ENCODE data around the gene NUBP2.
"Not testable (repeated sequence)": the region's sequence is repeated elsewhere in the genome, so short reads cannot be mapped to it uniquely, and the experiment has no call there.

The NUBP2 gene

GRCh38 chr16:1790611-1791255 is 8.0 kb downstream of the NUBP2 start:
- no peak overlapping the region for H3K27ac ChIP-seq (ENCODE audit: low read depth, low read length)
- H3K4me1 ChIP-seq (ENCODE audit: insufficient read depth, low read length), result no peaks in the 10 kb centered on the region
- H3K4me3 ChIP-seq (ENCODE audit: low read depth in 1 of 2, low read length in 2 of 2), result no peak overlapping the region
- no peaks in the 10 kb centered on the region for H3K9me3 ChIP-seq (ENCODE audit: low read length)
- no peak overlapping the region for H3K9ac ChIP-seq (ENCODE audit: low read length)
- no peaks in the 10 kb centered on the region for H3K27me3 ChIP-seq (ENCODE audit: control insufficient read depth in 1 of 2, insufficient read depth in 2 of 2, low read length in 2 of 2)
- H3K36me3 ChIP-seq (ENCODE audit: insufficient read depth, low read length), result peaks cover 13% of the 10 kb centered on the region

- Histone ChIP-seq H3K9me3 (ENCODE audit: low read length) (no peaks in the 10 kb centered on the region), H3K9ac (ENCODE audit: low read length) (no peak overlapping the region), H3K27me3 (ENCODE audit: control insufficient read depth in 1 of 2, insufficient read depth in 2 of 2, low read length in 2 of 2) (no peaks in the 10 kb centered on the region), H3K4me1 (ENCODE audit: insufficient read depth, low read length) (no peaks in the 10 kb centered on the region), H3K27ac (ENCODE audit: low read depth, low read length) (no peak overlapping the region), H3K4me3 (ENCODE audit: low read depth in 1 of 2, low read length in 2 of 2) (no peak overlapping the region), H3K36me3 (ENCODE audit: insufficient read depth, low read length) (peaks cover 8% of the 10 kb centered on the region)
These were observed 8.6 kb downstream of the NUBP2 start for GRCh38 chr16:1791256-1791942.

GRCh38 chr16:1791943-1792812 is 9.4 kb downstream of the NUBP2 start:
- H3K9me3 ChIP-seq (ENCODE audit: low read length), result no peaks in the 10 kb centered on the region
- no peaks in the 10 kb centered on the region for H3K4me1 ChIP-seq (ENCODE audit: insufficient read depth, low read length)
- H3K36me3 ChIP-seq (ENCODE audit: insufficient read depth, low read length), result peaks cover 6% of the 10 kb centered on the region
- H3K27me3 ChIP-seq (ENCODE audit: control insufficient read depth in 1 of 2, insufficient read depth in 2 of 2, low read length in 2 of 2), result no peaks in the 10 kb centered on the region
- H3K9ac ChIP-seq (ENCODE audit: low read length), result no peak overlapping the region
- no peak overlapping the region for H3K27ac ChIP-seq (ENCODE audit: low read depth, low read length)
- H3K4me3 ChIP-seq (ENCODE audit: low read depth in 1 of 2, low read length in 2 of 2), result no peak overlapping the region

GRCh38 chr16:1792836-1793577 is 10.2 kb downstream of the NUBP2 start:
- Histone ChIP-seq H3K9ac (ENCODE audit: low read length) (no peak overlapping the region), H3K36me3 (ENCODE audit: insufficient read depth, low read length) (no peaks in the 10 kb centered on the region), H3K27me3 (ENCODE audit: control insufficient read depth in 1 of 2, insufficient read depth in 2 of 2, low read length in 2 of 2) (no peaks in the 10 kb centered on the region), H3K9me3 (ENCODE audit: low read length) (no peaks in the 10 kb centered on the region), H3K4me1 (ENCODE audit: insufficient read depth, low read length) (no peaks in the 10 kb centered on the region), H3K4me3 (ENCODE audit: low read depth in 1 of 2, low read length in 2 of 2) (no peak overlapping the region), H3K27ac (ENCODE audit: low read depth, low read length) (no peak overlapping the region)

- Histone ChIP-seq H3K9ac (ENCODE audit: low read length) (no peak within 1 kb of the TSS), H3K36me3 (ENCODE audit: insufficient read depth, low read length) (no peaks in the 10 kb centered on the region), H3K4me3 (ENCODE audit: low read depth in 1 of 2, low read length in 2 of 2) (no peak within 1 kb of the TSS), H3K27me3 (ENCODE audit: control insufficient read depth in 1 of 2, insufficient read depth in 2 of 2, low read length in 2 of 2) (no peaks in the 10 kb centered on the region), H3K9me3 (ENCODE audit: low read length) (no peaks in the 10 kb centered on the region), H3K4me1 (ENCODE audit: insufficient read depth, low read length) (no peaks in the 10 kb centered on the region), H3K27ac (ENCODE audit: low read depth, low read length) (no peak within 1 kb of the TSS)
These were observed 10.9 kb downstream of the NUBP2 start, which contains the start of gene IGFALS for GRCh38 chr16:1793578-1794220. TSS of gene IGFALS (minus strand) at chr16:1793705. CDS start at chr16:1793652, 53 bp downstream.

- Histone ChIP-seq H3K9me3 (ENCODE audit: low read length) (no peaks in the 10 kb centered on the region), H3K36me3 (ENCODE audit: insufficient read depth, low read length) (no peaks in the 10 kb centered on the region), H3K27me3 (ENCODE audit: control insufficient read depth in 1 of 2, insufficient read depth in 2 of 2, low read length in 2 of 2) (no peaks in the 10 kb centered on the region), H3K4me1 (ENCODE audit: insufficient read depth, low read length) (no peaks in the 10 kb centered on the region), H3K9ac (ENCODE audit: low read length) (no peak overlapping the region), H3K4me3 (ENCODE audit: low read depth in 1 of 2, low read length in 2 of 2) (no peak overlapping the region), H3K27ac (ENCODE audit: low read depth, low read length) (no peak overlapping the region)
These were observed 11.6 kb downstream of the NUBP2 start for GRCh38 chr16:1794221-1794871.

- H3K27ac ChIP-seq (ENCODE audit: low read depth, low read length), result no peak overlapping the region
- no peaks in the 10 kb centered on the region for H3K27me3 ChIP-seq (ENCODE audit: control insufficient read depth in 1 of 2, insufficient read depth in 2 of 2, low read length in 2 of 2)
- no peaks in the 10 kb centered on the region for H3K4me1 ChIP-seq (ENCODE audit: insufficient read depth, low read length)
- no peak overlapping the region for H3K4me3 ChIP-seq (ENCODE audit: low read depth in 1 of 2, low read length in 2 of 2)
- no peak overlapping the region for H3K9ac ChIP-seq (ENCODE audit: low read length)
- H3K9me3 ChIP-seq (ENCODE audit: low read length), result no peaks in the 10 kb centered on the region
- no peaks in the 10 kb centered on the region for H3K36me3 ChIP-seq (ENCODE audit: insufficient read depth, low read length)
These were observed 12.3 kb downstream of the NUBP2 start for GRCh38 chr16:1794908-1795666.

GRCh38 chr16:1799263-1799662 is 16.5 kb downstream of the NUBP2 start:
- H3K27me3 ChIP-seq (ENCODE audit: control insufficient read depth in 1 of 2, insufficient read depth in 2 of 2, low read length in 2 of 2); H3K9ac ChIP-seq (ENCODE audit: low read length); H3K4me3 ChIP-seq (ENCODE audit: low read depth in 1 of 2, low read length in 2 of 2); H3K36me3 ChIP-seq (ENCODE audit: insufficient read depth, low read length); H3K27ac ChIP-seq (ENCODE audit: low read depth, low read length); H3K9me3 ChIP-seq (ENCODE audit: low read length); H3K4me1 ChIP-seq (ENCODE audit: insufficient read depth, low read length): not testable (repeated sequence)

GRCh38 chr16:1800701-1801100 is 17.9 kb downstream of the NUBP2 start:
- Histone ChIP-seq H3K36me3 (ENCODE audit: insufficient read depth, low read length) (no peaks in the 10 kb centered on the region), H3K27ac (ENCODE audit: low read depth, low read length) (no peak overlapping the region), H3K9me3 (ENCODE audit: low read length) (no peaks in the 10 kb centered on the region), H3K4me3 (ENCODE audit: low read depth in 1 of 2, low read length in 2 of 2) (no peak overlapping the region), H3K9ac (ENCODE audit: low read length) (no peak overlapping the region), H3K27me3 (ENCODE audit: control insufficient read depth in 1 of 2, insufficient read depth in 2 of 2, low read length in 2 of 2) (no peaks in the 10 kb centered on the region), H3K4me1 (ENCODE audit: insufficient read depth, low read length) (no peaks in the 10 kb centered on the region)

- Histone ChIP-seq H3K9ac (ENCODE audit: low read length) (no peak overlapping the region), H3K27me3 (ENCODE audit: control insufficient read depth in 1 of 2, insufficient read depth in 2 of 2, low read length in 2 of 2) (no peaks in the 10 kb centered on the region), H3K4me3 (ENCODE audit: low read depth in 1 of 2, low read length in 2 of 2) (no peak overlapping the region), H3K36me3 (ENCODE audit: insufficient read depth, low read length) (peaks cover 32% of the 10 kb centered on the region), H3K9me3 (ENCODE audit: low read length) (no peaks in the 10 kb centered on the region), H3K27ac (ENCODE audit: low read depth, low read length) (no peak overlapping the region), H3K4me1 (ENCODE audit: insufficient read depth, low read length) (no peaks in the 10 kb centered on the region)
These were observed 24.9 kb downstream of the NUBP2 start for GRCh38 chr16:1807626-1808025.
